Measurements from ENCODE around the gene PDIK1L. TPM values are rescaled to one million over a fixed set of nuclear protein-coding genes. Genes with fewer than 3 reads are reported as not detected.
A peak's percentile ranks its signal among the peaks of the same experiment; 100 is the strongest.

The PDIK1L gene
- total and polyA plus RNA-seq, 9 of the 15 experiments (the other 6 are each of a cell fraction or from before 2014, with no cell fraction given): 12.8 to 30.2 (median 21.5) TPM

DNA sequence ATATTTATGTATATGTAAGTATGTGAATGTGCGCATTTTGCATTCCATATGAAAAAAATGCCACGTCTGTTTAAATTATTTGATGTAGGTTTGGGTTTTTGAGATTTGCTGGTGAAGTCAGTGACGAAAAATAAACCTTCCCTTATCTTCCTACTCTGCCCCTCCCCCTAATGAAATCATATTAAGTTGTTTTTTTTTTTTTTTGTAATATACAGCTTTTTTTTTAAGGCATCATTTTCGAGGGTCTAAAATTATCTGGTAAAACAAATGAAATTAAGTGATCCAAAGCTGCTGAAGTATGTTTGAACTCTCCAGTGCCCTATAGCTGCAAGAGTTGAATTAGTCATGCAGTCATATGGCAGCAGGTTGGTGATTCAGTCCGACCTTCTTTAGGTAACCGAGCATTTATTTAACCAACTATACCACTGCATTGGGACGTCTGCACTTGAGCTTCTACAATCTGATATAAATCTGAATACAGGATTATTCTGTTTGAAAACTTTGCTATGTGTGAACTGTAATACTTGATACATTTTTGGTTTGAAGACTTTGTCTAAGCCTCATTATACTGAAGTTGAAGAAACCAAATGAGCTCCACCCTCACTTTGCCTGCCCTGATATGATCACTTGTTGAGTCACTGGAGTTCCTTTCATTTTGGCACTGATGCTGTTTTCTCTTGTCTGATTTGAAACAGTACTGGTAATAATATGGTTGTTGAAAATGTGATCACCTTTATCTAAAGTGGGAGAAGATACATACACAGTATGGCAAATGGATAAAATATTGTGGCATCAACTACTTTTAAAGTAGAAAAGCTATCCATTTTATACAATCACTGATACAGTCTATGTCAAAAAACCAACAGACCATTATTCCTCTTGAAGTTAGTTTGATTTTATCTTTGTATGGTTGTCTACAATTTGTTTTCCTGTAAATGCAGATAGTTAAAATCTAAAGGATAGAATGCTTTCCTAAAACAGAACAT lies 11.7 kb downstream of the PDIK1L start (continued):
- TF ChIP-seq, protein P1, sequence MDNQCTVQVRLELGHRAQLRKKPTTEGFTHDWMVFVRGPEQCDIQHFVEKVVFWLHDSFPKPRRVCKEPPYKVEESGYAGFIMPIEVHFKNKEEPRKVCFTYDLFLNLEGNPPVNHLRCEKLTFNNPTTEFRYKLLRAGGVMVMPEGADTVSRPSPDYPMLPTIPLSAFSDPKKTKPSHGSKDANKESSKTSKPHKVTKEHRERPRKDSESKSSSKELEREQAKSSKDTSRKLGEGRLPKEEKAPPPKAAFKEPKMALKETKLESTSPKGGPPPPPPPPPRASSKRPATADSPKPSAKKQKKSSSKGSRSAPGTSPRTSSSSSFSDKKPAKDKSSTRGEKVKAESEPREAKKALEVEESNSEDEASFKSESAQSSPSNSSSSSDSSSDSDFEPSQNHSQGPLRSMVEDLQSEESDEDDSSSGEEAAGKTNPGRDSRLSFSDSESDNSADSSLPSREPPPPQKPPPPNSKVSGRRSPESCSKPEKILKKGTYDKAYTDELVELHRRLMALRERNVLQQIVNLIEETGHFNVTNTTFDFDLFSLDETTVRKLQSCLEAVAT (IDR thresholded peaks at IDR 0.05): peak in 1 of 2 experiments; percentile 33; a peak in 1 of 4 replicates
- TF ChIP-seq ZFP36 (IDR thresholded peaks at IDR 0.05; ENCODE audit: low read depth, low read length, partially characterized antibody) (no peak), NR2C2 (CRISPR knock-in tag; IDR thresholded peaks at IDR 0.05) (no peak), NR2C2 (tag; IDR thresholded peaks at IDR 0.05) (peak; percentile 75), HNRNPUL1 (IDR thresholded peaks at IDR 0.05; ENCODE audit: low read length) (no peak), CEBPZ (IDR thresholded peaks at IDR 0.05; ENCODE audit: borderline replicate concordance, low read depth, low read length) (no peak), NFIC (IDR thresholded peaks at IDR 0.05) (peak; percentile 83), NKRF (IDR thresholded peaks at IDR 0.05; ENCODE audit: borderline replicate concordance) (no peak), KAT2B (IDR thresholded peaks at IDR 0.05; ENCODE audit: low read depth, low read length) (peak; percentile 37), RBM34 (IDR thresholded peaks at IDR 0.05; ENCODE audit: borderline replicate concordance, insufficient read depth, low read length) (no peak), ADNP (tag; IDR thresholded peaks at IDR 0.05) (peak; percentile 30; the same call in 1 of the 2 replicates), ETV1 (tag; conservative IDR thresholded peaks at IDR 0.05; ENCODE audit: low read depth) (peak; percentile 1; the same call in 1 of the 2 replicates), HIVEP1 (CRISPR knock-in tag; IDR thresholded peaks at IDR 0.05) (no peak), CEBPG (CRISPR knock-in tag; IDR thresholded peaks at IDR 0.05) (no peak), CEBPG (tag; conservative IDR thresholded peaks at IDR 0.05 in 1 of 2, IDR thresholded peaks at IDR 0.05 in 1 of 2) (no peak)
- TF ChIP-seq, protein P2, sequence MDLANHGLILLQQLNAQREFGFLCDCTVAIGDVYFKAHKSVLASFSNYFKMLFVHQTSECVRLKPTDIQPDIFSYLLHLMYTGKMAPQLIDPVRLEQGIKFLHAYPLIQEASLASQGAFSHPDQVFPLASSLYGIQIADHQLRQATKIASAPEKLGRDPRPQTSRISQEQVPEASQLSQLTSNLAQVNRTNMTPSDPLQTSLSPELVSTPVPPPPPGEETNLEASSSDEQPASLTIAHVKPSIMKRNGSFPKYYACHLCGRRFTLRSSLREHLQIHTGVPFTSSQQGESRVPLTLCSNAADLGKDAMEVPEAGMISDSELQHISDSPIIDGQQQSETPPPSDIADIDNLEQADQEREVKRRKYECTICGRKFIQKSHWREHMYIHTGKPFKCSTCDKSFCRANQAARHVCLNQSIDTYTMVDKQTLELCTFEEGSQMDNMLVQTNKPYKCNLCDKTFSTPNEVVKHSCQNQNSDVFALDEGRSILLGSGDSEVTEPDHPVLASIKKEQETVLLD (IDR thresholded peaks at IDR 0.05): 0 out of 2 replicates have a peak, but pooled peaks have one; percentile 46
